ENCODE measurements around the gene KIAA1671.

- TF ChIP-seq CTCF (conservative IDR thresholded peaks at IDR 0.05) = no peak
- TF ChIP-seq ZFX (IDR thresholded peaks at IDR 0.05) = no peak
Measured at GRCh38 chr22:25236417-25236816, 283.9 kb downstream of the KIAA1671 start.
